ENCODE data around the gene DNAJC4. TPM values are rescaled to one million over a fixed set of nuclear protein-coding genes. Genes with fewer than 3 reads are reported as not detected.

The DNAJC4 gene, protein sequence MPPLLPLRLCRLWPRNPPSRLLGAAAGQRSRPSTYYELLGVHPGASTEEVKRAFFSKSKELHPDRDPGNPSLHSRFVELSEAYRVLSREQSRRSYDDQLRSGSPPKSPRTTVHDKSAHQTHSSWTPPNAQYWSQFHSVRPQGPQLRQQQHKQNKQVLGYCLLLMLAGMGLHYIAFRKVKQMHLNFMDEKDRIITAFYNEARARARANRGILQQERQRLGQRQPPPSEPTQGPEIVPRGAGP
- total RNA-seq, result 10 to 100 TPM; 22.9 to 45.8 (median 30.5) TPM
- 10 to 100 TPM; 29.3 to 39.7 (median 29.6) TPM for polyA plus RNA-seq
- long read RNA-seq, donor 1, partial matches to known transcripts, result 10 of 17 reads
- long read RNA-seq, donor 1, other reads (novel, unspliced or antisense), result 6 of 17 reads
- long read RNA-seq, donor 2, partial matches to known transcripts, result 13 of 15 reads
- long read RNA-seq, donor 2, other reads (novel, unspliced or antisense), result 2 of 15 reads

DNA sequence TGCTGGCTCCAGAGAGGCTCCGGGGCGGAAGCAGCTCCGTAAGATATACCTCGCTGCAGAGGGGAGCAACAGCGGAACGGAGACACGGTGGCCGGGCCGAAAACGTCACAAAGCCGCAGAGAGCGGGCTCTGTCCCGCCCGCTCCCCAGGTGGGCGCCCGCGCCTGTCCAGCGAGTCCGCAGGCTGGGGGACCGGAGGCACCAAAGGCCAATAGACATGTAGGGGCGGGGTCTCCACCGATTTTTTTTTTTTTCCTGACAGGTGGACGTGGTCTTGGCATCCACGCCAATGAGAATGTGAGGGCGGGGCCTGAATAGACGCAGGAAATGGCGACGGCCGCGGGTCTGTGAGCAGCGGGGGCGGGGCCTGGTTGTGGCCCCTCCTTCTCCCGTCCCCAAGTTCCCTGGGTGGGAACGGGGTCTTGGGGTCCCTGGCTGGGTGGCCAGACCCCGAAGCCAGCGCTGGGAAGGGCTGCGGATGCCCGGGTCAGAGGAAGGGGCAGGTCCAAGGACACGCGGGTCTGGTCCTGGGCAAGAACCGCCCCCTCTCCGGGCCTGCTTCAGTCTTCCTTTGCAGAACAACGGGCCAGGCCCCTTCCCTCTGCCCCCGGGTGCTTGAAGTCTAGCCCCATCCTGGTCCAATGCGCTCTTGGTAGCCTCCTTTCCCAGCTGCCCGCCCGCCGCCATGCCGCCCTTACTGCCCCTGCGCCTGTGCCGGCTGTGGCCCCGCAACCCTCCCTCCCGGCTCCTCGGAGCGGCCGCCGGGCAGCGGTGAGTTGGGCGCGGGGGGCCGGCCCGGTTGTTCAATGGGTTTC lies at the start of gene DNAJC4:
TSS of gene DNAJC4 (plus strand) at position 378 of the 814 bp plus-strand sequence. CDS start at position 685, 307 bp downstream.
- WGBS, 3 donors, result 1 to 4% (median 1%) methylated on average over 53 to 62 of the region's 62 CpGs
- intact Hi-C loops (cut with DNase I), result no loop called here
- peaks cover 45% of the 10 kb centered on the region for H3K4me1 ChIP-seq

DNA sequence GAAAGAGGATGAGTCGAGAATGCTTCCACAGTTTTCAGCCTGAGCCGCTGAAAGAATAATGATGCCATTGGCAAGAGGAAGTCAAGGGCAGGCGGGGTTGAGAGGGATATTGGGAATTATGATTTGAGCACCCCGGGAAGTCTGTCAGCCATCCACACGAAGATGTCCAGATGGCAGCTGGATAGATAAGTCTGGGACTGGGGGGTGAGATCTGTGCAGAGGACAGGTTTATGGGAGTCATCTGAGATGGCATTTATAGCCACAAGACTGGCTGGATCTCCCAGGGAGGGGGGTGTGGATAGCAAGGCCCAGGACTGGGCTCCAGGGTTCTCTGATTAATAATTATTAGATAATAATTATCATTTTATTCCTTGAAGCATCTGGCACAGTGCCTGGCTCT lies 49.5 kb upstream of the DNAJC4 start:
- no peak for DNase-seq
- Histone ChIP-seq H3K4me3 (peak overlapping the region; percentile 63), H3K27me3 (ENCODE audit: insufficient read depth in 3 of 3, low read length in 2 of 3) (no peaks in the 10 kb centered on the region), H3K9me3 (no peaks in the 10 kb centered on the region), H3K27ac (peak overlapping the region; percentile 89), H3K36me3 (ENCODE audit: insufficient read depth in 1 of 2, low read depth in 1 of 2) (no peaks in the 10 kb centered on the region), H3K4me1 (peaks cover 42% of the 10 kb centered on the region)
- TF ChIP-seq, protein P1, sequence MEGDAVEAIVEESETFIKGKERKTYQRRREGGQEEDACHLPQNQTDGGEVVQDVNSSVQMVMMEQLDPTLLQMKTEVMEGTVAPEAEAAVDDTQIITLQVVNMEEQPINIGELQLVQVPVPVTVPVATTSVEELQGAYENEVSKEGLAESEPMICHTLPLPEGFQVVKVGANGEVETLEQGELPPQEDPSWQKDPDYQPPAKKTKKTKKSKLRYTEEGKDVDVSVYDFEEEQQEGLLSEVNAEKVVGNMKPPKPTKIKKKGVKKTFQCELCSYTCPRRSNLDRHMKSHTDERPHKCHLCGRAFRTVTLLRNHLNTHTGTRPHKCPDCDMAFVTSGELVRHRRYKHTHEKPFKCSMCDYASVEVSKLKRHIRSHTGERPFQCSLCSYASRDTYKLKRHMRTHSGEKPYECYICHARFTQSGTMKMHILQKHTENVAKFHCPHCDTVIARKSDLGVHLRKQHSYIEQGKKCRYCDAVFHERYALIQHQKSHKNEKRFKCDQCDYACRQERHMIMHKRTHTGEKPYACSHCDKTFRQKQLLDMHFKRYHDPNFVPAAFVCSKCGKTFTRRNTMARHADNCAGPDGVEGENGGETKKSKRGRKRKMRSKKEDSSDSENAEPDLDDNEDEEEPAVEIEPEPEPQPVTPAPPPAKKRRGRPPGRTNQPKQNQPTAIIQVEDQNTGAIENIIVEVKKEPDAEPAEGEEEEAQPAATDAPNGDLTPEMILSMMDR (IDR thresholded peaks at IDR 0.05), result no peak
- ATAC-seq, result peak in 1 of 4 donors; percentile 13
- intact Hi-C loops (cut with DNase I), result loop anchor here in 1 of 2 donors (2.0 kb wide), 1 partner anchor 14 kb away; the partner anchor contains the start of gene MACROD1
- WGBS, 3 donors, result 25 to 38% (median 33%) methylated on average over 5 of the region's 5 CpGs

More for the DNA sequence above, at the start of gene DNAJC4:
- TF ChIP-seq, protein P1 (IDR thresholded peaks at IDR 0.05), result no peak
- ATAC-seq (peak; percentile 50 to 71 (median 65)), DNase-seq (peak; percentile 89 to 93)
- Histone ChIP-seq H3K36me3 (ENCODE audit: insufficient read depth in 1 of 2, low read depth in 1 of 2) (no peaks in the 10 kb centered on the region), H3K27ac (peak within 1 kb of the TSS; percentile 95), H3K9me3 (no peaks in the 10 kb centered on the region), H3K27me3 (ENCODE audit: insufficient read depth in 3 of 3, low read length in 2 of 3) (no peaks in the 10 kb centered on the region), H3K4me3 (peak within 1 kb of the TSS; percentile 85)

DNA sequence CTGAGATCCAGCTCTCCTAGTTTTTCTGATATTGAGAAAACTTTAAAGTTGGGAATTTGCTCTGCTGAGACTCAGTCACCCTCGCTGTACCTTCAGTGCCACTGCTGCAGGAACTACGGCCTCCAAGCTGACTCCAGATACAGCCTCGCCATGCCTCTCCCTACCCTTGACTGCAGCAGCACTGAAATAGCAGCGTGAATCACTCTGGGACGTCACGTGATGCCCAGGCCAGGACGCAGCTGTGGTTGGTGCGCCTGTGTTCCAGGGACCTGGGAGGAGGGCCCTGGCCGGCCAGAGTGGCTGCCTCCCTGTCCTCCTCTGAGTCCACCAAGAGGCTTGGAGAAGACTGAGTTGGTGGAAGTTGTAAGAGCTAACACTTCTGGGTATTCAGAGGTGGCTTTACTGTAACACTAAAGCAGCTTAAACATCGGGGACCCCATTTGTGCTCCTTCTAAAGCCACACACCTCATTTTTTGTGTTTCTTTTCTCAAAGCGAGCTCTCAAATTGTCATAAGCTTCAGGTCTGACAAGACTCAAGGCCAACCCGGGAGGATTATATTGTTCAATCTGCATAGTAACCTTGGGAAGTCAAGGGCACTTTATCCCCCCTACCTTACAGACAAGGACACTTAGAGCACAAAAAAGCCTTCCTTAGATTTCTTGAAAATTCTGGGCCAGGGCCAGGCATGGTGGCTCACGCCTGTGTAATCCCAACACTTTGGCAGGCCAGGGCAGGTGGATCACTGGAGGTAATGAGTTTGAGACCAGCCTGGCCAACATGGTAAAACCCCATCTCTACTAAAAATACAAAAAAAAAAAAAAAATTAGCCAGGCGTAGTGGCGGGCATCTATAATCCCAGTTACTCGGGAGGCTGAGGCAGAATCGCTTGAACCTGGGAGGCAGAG lies 48.6 kb upstream of the DNAJC4 start:
- WGBS, 3 donors, result 23 to 33% (median 23%) methylated on average over 14 to 17 of the region's 17 CpGs
- H3K27ac ChIP-seq, result peak overlapping the region; percentile 89
- no peaks in the 10 kb centered on the region for H3K36me3 ChIP-seq (ENCODE audit: insufficient read depth in 1 of 2, low read depth in 1 of 2)
- peak overlapping the region; percentile 63 for H3K4me3 ChIP-seq
- peak; percentile 73 to 78 (median 74) for ATAC-seq
- TF ChIP-seq, protein P1 (IDR thresholded peaks at IDR 0.05), result no peak
- peak; percentile 93 to 97 for DNase-seq
- no peaks in the 10 kb centered on the region for H3K9me3 ChIP-seq
- H3K4me1 ChIP-seq, result peaks cover 42% of the 10 kb centered on the region
- intact Hi-C loops (cut with DNase I), result loop anchor here in 1 of 2 donors (2.0 kb wide), 1 partner anchor 15 kb away; the partner anchor contains the start of gene MACROD1
- H3K27me3 ChIP-seq (ENCODE audit: insufficient read depth in 3 of 3, low read length in 2 of 3), result no peaks in the 10 kb centered on the region

DNA sequence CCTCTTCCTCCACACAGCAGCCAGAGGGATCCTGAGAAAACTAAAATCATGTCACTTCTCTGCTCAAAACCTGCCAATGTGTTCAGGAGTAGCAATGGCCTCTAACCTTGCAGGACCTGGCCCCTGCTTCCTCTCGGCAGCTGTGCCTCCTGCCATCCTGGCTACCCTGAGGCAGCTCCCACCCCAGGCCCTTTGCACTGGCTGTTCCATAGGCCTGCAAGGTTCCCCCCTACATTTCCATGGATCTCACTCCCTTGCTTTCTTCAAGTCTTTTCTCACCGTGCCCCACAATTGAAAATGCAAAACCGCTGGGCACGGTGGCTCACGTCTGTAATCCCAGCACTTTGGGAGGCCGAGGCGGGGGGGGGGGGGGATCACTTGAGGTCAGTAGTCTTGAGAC lies 46.5 kb upstream of the DNAJC4 start:
- Histone ChIP-seq H3K27ac (no peak overlapping the region), H3K27me3 (ENCODE audit: insufficient read depth in 3 of 3, low read length in 2 of 3) (no peaks in the 10 kb centered on the region), H3K36me3 (ENCODE audit: insufficient read depth in 1 of 2, low read depth in 1 of 2) (peaks cover 0 to 5% of the 10 kb centered on the region in 2 donors), H3K4me3 (no peak overlapping the region), H3K9me3 (no peaks in the 10 kb centered on the region), H3K4me1 (peaks cover 48% of the 10 kb centered on the region)
- DNase-seq, result no peak
- ATAC-seq, result no peak
- WGBS, 3 donors, result 68 to 81% (median 77%) methylated on average over 6 to 7 of the region's 7 CpGs
- TF ChIP-seq, protein P1 (IDR thresholded peaks at IDR 0.05), result no peak
- intact Hi-C loops (cut with DNase I), result no loop called here

Measured in psoas muscle (tissue), 8 donors.